Measurements from ENCODE around the gene PDPK1.

PDPK1 gene

GRCh38 chr16:2537451-2538379 is at the start of gene PDPK1:
Gene PDPK1 (plus strand): TSS chr16:2538021. CDS start chr16:2538113, 92 bp downstream.
- peak; percentile 44 for DNase-seq (ENCODE audit: low read depth)

- no peak for DNase-seq (ENCODE audit: low read depth)
Observed at GRCh38 chr16:2489581-2489980, 48.2 kb upstream of the PDPK1 start.

GRCh38 chr16:2490190-2491105 is 47.4 kb upstream of the PDPK1 start:
- no peak for DNase-seq (ENCODE audit: low read depth)

- no peak for DNase-seq (ENCODE audit: low read depth)
Observed at GRCh38 chr16:2492292-2492691, 45.5 kb upstream of the PDPK1 start.

- no peak for DNase-seq (ENCODE audit: low read depth)
Observed at GRCh38 chr16:2493605-2494004, 44.2 kb upstream of the PDPK1 start.

- DNase-seq (ENCODE audit: low read depth): no peak
Observed at GRCh38 chr16:2494616-2495015, 43.2 kb upstream of the PDPK1 start.

- DNase-seq (ENCODE audit: low read depth): no peak
Observed at GRCh38 chr16:2495041-2495440, 42.8 kb upstream of the PDPK1 start.

GRCh38 chr16:2496223-2497115 is 41.4 kb upstream of the PDPK1 start:
- DNase-seq (ENCODE audit: low read depth): no peak

GRCh38 chr16:2497116-2497630 is 40.6 kb upstream of the PDPK1 start:
- DNase-seq (ENCODE audit: low read depth): no peak

GRCh38 chr16:2497695-2498484 is 39.9 kb upstream of the PDPK1 start:
- no peak for DNase-seq (ENCODE audit: low read depth)

- no peak for DNase-seq (ENCODE audit: low read depth)
Observed at GRCh38 chr16:2498531-2499253, 39.1 kb upstream of the PDPK1 start.

GRCh38 chr16:2499454-2499853 is 38.4 kb upstream of the PDPK1 start:
- no peak for DNase-seq (ENCODE audit: low read depth)

- no peak for DNase-seq (ENCODE audit: low read depth)
Observed at GRCh38 chr16:2499890-2500429, 37.9 kb upstream of the PDPK1 start.

- no peak for DNase-seq (ENCODE audit: low read depth)
Observed at GRCh38 chr16:2500430-2500917, 37.3 kb upstream of the PDPK1 start.

- no peak for DNase-seq (ENCODE audit: low read depth)
Observed at GRCh38 chr16:2500918-2501750, 36.7 kb upstream of the PDPK1 start.

GRCh38 chr16:2501946-2502895 is 35.6 kb upstream of the PDPK1 start:
- DNase-seq (ENCODE audit: low read depth): no peak

GRCh38 chr16:2505695-2506094 is 32.1 kb upstream of the PDPK1 start:
- DNase-seq (ENCODE audit: low read depth): no peak
